ENCODE results near the gene DYNC1I2.

GRCh38 chr2:171675810-171676345, 11.4 kb upstream of the DYNC1I2 start:
- TF ChIP-seq CTCF (conservative IDR thresholded peaks at IDR 0.05 in 1 of 2, IDR thresholded peaks at IDR 0.05 in 1 of 2; ENCODE audit: low read depth in 1 of 2, low read length in 2 of 2): no peak
- no peak for TF ChIP-seq EZH2 (IDR thresholded peaks at IDR 0.05; ENCODE audit: low read length, missing control alignments)
